PC-3 (cell line): ENCODE results near the gene GLB1L. TPM values are rescaled to one million over a fixed set of nuclear protein-coding genes. Genes with fewer than 3 reads are reported as not detected.
A peak's percentile ranks its signal among the peaks of the same experiment; 100 is the strongest.

Experiments
- ATAC-seq: fragments of 200-7000 bp; cut with Tn5 transposase; 2 replicates; pipeline ENCODE4 v1.9.1; 2020; ENCODE audit warnings: mild to moderate bottlenecking, moderate library complexity
- BruUV-seq: library from RNA; stranded (reverse); fragments of 400-500 nt; replicated peaks from 2 replicates; lab custom pipeline; 2021; lab: Mats Ljungman, UMichigan
- CTCF ChIA-PET: fragments of 300-600 bp; sonication (Branson Sonifier 250); formaldehyde crosslinking; loops from one replicate; lab custom pipeline; 2022; ENCODE audit warnings: antibody characterized with exemption; lab: Charles Lee
- POLR2A ChIA-PET: fragments of 300-600 bp; sonication (Branson Sonifier 250); formaldehyde crosslinking; loops from one replicate; lab custom pipeline; 2022; ENCODE audit warnings: antibody characterized with exemption; ENCODE audit not compliant: unreplicated experiment; lab: Charles Lee
- DNase-seq: peaks from one replicate; pipeline ENCODE4 v3.0.0-alpha.2; 2015
- H2AFZ ChIP-seq: fragments of 300-600 bp; sonication (generic); 2 replicates; pipeline ENCODE4 v1.6.0; 2016; ENCODE audit warnings: antibody characterized with exemption, low read length
- H3F3A ChIP-seq: fragments of 300-600 bp; sonication (generic); one replicate; pipeline ENCODE4 v1.6.0; 2017; ENCODE audit warnings: antibody characterized with exemption, low read length, control low read depth, mild to moderate bottlenecking; ENCODE audit not compliant: unreplicated experiment
- H3K27ac ChIP-seq: fragments of 300-600 bp; sonication (generic); 2 replicates; pipeline ENCODE4 v1.5.1; 2016; ENCODE audit warnings: mild to moderate bottlenecking, low read length
- H3K27me3 ChIP-seq: fragments of 300-600 bp; sonication (generic); 2 replicates; pipeline ENCODE4 v1.6.1; 2016; ENCODE audit warnings: low read length, mixed read lengths
- H3K36me3 ChIP-seq: fragments of 300-600 bp; sonication (generic); 2 replicates; pipeline ENCODE4 v1.6.1; 2016; ENCODE audit warnings: low read depth, mixed run types, low read length, mixed read lengths
- H3K4me1 ChIP-seq: fragments of 300-600 bp; sonication (generic); 2 replicates; pipeline ENCODE4 v1.5.1; 2016; ENCODE audit warnings: low read length; ENCODE audit not compliant: insufficient read depth
- H3K4me2 ChIP-seq: fragments of 300-600 bp; sonication (generic); 2 replicates; pipeline ENCODE4 v1.6.0; 2016; ENCODE audit warnings: low read length
- H3K4me3 ChIP-seq: fragments of 300-600 bp; sonication (generic); 2 replicates; pipeline ENCODE4 v1.5.1; 2016; ENCODE audit warnings: mild to moderate bottlenecking, low read length, mixed read lengths
- H3K79me2 ChIP-seq: fragments of 300-600 bp; sonication (generic); 2 replicates; pipeline ENCODE4 v1.6.1; 2017; ENCODE audit warnings: low read length, mixed read lengths
- H3K9ac ChIP-seq: fragments of 300-600 bp; sonication (generic); 2 replicates; pipeline ENCODE4 v1.6.0; 2016; ENCODE audit warnings: mild to moderate bottlenecking, low read length
- H3K9me2 ChIP-seq: fragments of 300-600 bp; sonication (generic); replicated peaks from 2 replicates; pipeline ENCODE4 v1.6.1; 2016; ENCODE audit warnings: mixed run types, low read length, mixed read lengths
- H3K9me3 ChIP-seq: fragments of 300-600 bp; sonication (generic); 2 replicates; pipeline ENCODE4 v1.6.1; 2016; ENCODE audit warnings: low read length, mixed read lengths
- H4K20me1 ChIP-seq: fragments of 300-600 bp; sonication (generic); 2 replicates; pipeline ENCODE4 v1.6.1; 2016; ENCODE audit warnings: low read length, mixed read lengths
- EZH2 ChIP-seq: fragments of 300-600 bp; sonication (generic); IDR thresholded peaks from one replicate; pipeline ENCODE4 v1.6.1; 2017; ENCODE audit warnings: antibody characterized with exemption, mild to moderate bottlenecking, low read length; ENCODE audit not compliant: unreplicated experiment
- EZH2phosphoT487 ChIP-seq: fragments of 300-600 bp; sonication (generic); IDR thresholded peaks from 2 replicates; pipeline ENCODE4 v1.6.1; 2018; ENCODE audit warnings: mild to moderate bottlenecking, antibody characterized with exemption, low read length, borderline replicate concordance
- intact Hi-C: fragments of 100-400 bp; cut with micrococcal nuclease; formaldehyde crosslinking; loops from 2 replicates; pipeline ENCODE4 v1.9.0; 2023
- total RNA-seq: library from RNA; depleted of rRNA; stranded (reverse); fragments of >200 nt; gene quantifications from 2 replicates; pipeline ENCODE4 v1.2.3, GENCODE V29; 2014
- TF ChIP-seq, protein P1 (sequence below): fragments of 300-600 bp; sonication (generic); conservative IDR thresholded peaks from 2 replicates; pipeline ENCODE4 v1.5.1; 2017; ENCODE audit warnings: antibody characterized with exemption, low read depth, mild to moderate bottlenecking, low read length

Gene GLB1L
- total RNA-seq, 1 experiment from 2014 or later = 6.0 TPM

- no peaks in the 10 kb centered on the region for H3K27me3 ChIP-seq
- H3K4me3 ChIP-seq = peak overlapping the region; percentile 88
- H3K4me1 ChIP-seq = peaks cover 50% of the 10 kb centered on the region
- POLR2A ChIA-PET = interaction anchor here (1.4 kb wide), 1 partner anchor 29 kb away, joined by 3 read pairs; no protein-coding TSS in a partner anchor
- H3F3A ChIP-seq = peaks cover 5% of the 10 kb centered on the region
- H2AFZ ChIP-seq = peak overlapping the region; percentile 83
- intact Hi-C loops = no loop called here
- peak overlapping the region; percentile 92 for H3K4me2 ChIP-seq
- no TSS peak for BruUV-seq
- ATAC-seq (no peak), DNase-seq (no peak)
- CTCF ChIA-PET = interaction anchor here (0.9 to 1.9 kb wide), 2 partner anchors 33 to 49 kb away, joined by 4 to 6 read pairs; partner anchors contain the start of gene DNAJB2
- no peaks in the 10 kb centered on the region for H3K9me3 ChIP-seq
- no peaks in the 10 kb centered on the region for H4K20me1 ChIP-seq
- H3K27ac ChIP-seq = peak overlapping the region; percentile 48
- peaks cover 30% of the 10 kb centered on the region for H3K79me2 ChIP-seq
- H3K36me3 ChIP-seq = peaks cover 10% of the 10 kb centered on the region
- no peak for TF ChIP-seq EZH2
- TF ChIP-seq, protein P1, sequence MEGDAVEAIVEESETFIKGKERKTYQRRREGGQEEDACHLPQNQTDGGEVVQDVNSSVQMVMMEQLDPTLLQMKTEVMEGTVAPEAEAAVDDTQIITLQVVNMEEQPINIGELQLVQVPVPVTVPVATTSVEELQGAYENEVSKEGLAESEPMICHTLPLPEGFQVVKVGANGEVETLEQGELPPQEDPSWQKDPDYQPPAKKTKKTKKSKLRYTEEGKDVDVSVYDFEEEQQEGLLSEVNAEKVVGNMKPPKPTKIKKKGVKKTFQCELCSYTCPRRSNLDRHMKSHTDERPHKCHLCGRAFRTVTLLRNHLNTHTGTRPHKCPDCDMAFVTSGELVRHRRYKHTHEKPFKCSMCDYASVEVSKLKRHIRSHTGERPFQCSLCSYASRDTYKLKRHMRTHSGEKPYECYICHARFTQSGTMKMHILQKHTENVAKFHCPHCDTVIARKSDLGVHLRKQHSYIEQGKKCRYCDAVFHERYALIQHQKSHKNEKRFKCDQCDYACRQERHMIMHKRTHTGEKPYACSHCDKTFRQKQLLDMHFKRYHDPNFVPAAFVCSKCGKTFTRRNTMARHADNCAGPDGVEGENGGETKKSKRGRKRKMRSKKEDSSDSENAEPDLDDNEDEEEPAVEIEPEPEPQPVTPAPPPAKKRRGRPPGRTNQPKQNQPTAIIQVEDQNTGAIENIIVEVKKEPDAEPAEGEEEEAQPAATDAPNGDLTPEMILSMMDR = no peak
- TF ChIP-seq EZH2phosphoT487 = no peak
- H3K9ac ChIP-seq = peak overlapping the region; percentile 93
- no peaks in the 10 kb centered on the region for H3K9me2 ChIP-seq
These were observed 621 bp upstream of the GLB1L start for GRCh38 chr2:219245899-219246230.

GRCh38 chr2:219244789-219245147 is 476 bp downstream of the GLB1L start:
- Histone ChIP-seq H3K9ac (peak overlapping the region; percentile 93), H3K79me2 (peaks cover 29% of the 10 kb centered on the region), H4K20me1 (no peaks in the 10 kb centered on the region), H3K4me2 (peak overlapping the region; percentile 92), H3K9me2 (no peaks in the 10 kb centered on the region), H3K27ac (no peak overlapping the region), H3K4me3 (peak overlapping the region; percentile 88), H2AFZ (peak overlapping the region; percentile 83), H3K36me3 (peaks cover 8% of the 10 kb centered on the region; the same call in 1 of the 2 replicates), H3K27me3 (no peaks in the 10 kb centered on the region), H3K4me1 (peaks cover 39% of the 10 kb centered on the region), H3F3A (peaks cover 5% of the 10 kb centered on the region), H3K9me3 (no peaks in the 10 kb centered on the region)
- BruUV-seq = TSS peak; percentile 80
- TF ChIP-seq, protein P1 = no peak
- TF ChIP-seq EZH2phosphoT487 (no peak), EZH2 (no peak)
- intact Hi-C loops = no loop called here
- DNase-seq (no peak), ATAC-seq (no peak)
- ChIA-PET POLR2A (interaction anchor here (0.5 to 1.4 kb wide), 5 partner anchors 27 to 127 kb away, joined by 3 to 5 read pairs (median 4); no protein-coding TSS in a partner anchor), CTCF (interaction anchor here (0.9 to 1.9 kb wide), 2 partner anchors 30 to 50 kb away, joined by 3 to 6 read pairs; no protein-coding TSS in a partner anchor)

DNA sequence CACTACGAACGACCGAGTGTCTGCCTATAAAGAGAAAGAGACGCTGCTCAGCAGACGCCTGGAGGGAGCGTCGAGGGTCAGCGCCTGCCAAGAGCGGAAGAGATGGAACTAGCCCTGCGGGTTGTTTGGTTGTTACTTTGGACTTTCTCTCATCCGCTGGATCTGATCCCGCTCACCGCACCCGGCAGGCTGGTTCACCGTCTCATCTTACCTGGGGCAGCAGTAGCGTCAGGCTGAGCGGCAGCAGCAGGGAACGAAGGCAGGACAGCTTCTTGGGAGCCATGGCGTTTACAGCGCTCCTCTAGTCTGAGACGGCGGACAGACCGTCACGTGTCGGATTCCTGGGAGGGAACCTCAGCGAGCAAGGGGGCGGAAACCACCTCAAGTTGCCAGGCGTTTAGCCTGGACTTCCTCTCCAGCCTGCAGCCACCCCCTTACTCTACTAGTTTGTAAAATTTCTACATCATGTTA is 1.9 kb downstream of the GLB1L start:
- no peaks in the 10 kb centered on the region for H4K20me1 ChIP-seq
- H3K36me3 ChIP-seq = peaks cover 7% of the 10 kb centered on the region; the same call in 1 of the 2 replicates
- POLR2A ChIA-PET = no interaction called here
- CTCF ChIA-PET = no interaction called here
- ATAC-seq (no peak), DNase-seq (no peak)
- H3K4me2 ChIP-seq = no peak overlapping the region
- intact Hi-C loops = no loop called here
- no TSS peak for BruUV-seq
- H3K79me2 ChIP-seq = peaks cover 29% of the 10 kb centered on the region
- peaks cover 25% of the 10 kb centered on the region for H3K4me1 ChIP-seq
- no peaks in the 10 kb centered on the region for H3K9me2 ChIP-seq
- H2AFZ ChIP-seq = no peak overlapping the region
- no peak overlapping the region for H3K4me3 ChIP-seq
- TF ChIP-seq EZH2phosphoT487 (no peak), EZH2 (no peak)
- TF ChIP-seq, protein P1 = no peak
- H3K27me3 ChIP-seq = no peaks in the 10 kb centered on the region
- no peaks in the 10 kb centered on the region for H3K9me3 ChIP-seq
- H3F3A ChIP-seq = no peaks in the 10 kb centered on the region
- no peak overlapping the region for H3K27ac ChIP-seq
- H3K9ac ChIP-seq = no peak overlapping the region
